HG03060 (cell line): Measurements from ENCODE around the gene TBR1.

Source experiments
- ATAC-seq: cut with Tn5 transposase; IDR thresholded peaks from one replicate; pipeline ENCODE4 v1.9.1; 2021; ENCODE audit warnings: low read depth, moderate number of reproducible peaks; ENCODE audit not compliant: unreplicated experiment

TBR1 gene

DNA sequence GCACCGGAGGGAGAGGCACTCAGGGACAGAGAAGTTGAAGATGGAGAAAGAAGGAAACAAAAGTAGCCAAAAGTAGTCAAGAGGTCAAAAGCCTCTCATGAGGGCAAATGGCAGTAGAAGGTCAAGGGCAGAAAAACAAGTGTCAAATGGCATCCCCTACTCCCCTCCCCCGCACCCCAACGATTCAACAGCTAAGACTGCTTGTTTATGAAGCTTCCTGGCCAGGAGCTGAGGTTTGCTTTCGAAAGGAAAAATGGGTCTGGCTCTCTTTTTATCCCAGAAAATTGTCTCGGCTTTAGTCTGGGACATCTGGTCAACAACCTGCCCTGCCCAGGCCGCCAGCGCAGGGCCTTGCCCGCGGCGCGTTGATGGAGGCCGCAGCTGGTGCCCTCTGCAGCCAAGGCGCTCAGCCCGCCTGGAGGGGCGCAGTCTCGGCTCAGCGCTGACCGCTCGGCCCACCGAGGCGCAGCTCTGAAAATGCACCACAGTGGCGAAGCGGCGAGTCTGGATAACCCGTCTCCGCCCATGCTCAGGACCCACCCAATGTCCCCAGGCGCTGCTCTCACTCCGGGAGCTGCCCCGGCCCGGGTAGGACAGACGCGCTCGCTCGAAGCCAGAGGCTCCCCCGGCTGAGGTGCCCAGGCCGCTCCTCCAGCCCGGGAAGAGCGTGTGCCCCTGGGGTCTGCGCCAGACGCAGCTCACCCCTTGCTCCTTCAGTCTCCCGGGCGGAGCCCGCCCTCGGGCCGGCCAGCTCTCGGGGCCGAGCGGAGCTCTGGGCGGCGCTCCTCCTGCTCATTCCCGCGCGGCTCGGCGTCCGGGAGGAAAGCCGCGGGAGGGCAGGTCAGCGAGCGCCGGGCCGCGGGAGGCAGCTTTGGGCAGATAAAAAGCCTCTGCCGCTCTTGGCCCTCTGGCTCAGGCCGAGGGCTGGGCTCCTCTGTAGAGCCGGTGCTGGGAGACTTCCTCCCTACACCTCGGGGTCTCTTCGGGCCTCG is 1.8 kb upstream of the TBR1 start:
- no peak for ATAC-seq

DNA sequence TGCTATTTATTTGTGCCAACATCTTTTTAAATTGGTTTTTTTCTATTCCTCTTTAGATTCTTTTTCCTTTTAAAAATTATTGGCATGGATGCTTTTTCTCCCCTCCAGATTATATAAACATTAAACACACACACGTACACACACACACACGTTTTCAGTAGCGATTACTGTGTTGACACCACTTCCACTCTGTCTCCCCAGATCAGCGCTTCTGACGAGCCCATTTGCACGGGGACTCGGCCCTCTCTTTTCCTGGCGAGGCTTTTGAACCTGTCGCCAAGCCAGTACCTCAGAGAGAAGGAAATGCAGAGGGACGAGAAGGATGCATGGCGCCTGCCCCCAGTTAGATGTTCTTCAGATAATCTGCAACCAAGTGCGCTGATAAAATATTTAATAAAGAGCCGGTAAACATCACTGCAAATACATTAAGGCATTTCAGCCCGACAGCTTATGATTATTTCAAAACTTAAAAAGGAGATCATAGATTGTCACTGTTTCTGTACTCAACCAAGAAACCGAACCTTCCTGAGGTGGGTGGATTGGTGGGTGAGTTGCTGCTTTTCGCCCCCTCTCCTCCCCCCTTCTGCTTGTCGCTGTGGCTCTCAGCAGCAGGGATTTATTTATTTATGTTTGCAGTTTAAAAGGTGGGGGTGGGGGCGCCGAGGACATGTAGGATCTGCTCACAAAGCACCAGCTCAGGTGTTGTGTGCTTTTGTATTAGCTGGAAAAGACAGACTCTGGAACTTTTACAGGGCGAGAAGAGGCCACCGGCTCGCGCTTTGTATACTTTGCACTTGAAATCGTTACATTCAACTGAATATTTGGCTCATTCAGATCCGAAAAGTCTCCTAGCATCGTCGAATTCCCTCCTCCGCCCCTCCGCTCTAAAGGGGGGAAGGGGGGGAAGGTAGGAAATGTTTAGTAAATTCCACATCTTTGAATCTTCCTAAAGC is 787 bp upstream of the TBR1 start:
- no peak for ATAC-seq

DNA sequence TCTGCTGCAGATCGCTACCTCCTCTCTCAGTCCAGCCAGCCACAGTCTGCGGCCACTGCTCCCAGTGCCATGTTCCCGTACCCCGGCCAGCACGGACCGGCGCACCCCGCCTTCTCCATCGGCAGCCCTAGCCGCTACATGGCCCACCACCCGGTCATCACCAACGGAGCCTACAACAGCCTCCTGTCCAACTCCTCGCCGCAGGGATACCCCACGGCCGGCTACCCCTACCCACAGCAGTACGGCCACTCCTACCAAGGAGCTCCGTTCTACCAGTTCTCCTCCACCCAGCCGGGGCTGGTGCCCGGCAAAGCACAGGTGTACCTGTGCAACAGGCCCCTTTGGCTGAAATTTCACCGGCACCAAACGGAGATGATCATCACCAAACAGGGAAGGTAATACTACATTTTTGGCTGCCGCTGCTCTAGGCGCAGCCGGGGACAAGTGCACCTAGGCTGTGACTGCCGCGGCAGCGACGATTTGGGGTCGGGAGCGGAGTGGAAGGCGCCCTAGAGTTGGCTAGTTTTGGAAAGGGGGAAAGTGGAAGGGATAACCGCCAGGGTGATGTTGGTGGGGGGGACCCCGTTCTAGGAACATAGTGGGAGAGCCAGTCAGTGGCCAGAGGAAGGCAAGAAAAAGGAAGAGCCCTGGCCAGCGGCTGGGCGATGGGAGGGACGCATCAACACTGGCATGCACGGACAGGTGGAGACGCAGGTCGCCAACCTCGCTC is 776 bp downstream of the TBR1 start:
- no peak for ATAC-seq

DNA sequence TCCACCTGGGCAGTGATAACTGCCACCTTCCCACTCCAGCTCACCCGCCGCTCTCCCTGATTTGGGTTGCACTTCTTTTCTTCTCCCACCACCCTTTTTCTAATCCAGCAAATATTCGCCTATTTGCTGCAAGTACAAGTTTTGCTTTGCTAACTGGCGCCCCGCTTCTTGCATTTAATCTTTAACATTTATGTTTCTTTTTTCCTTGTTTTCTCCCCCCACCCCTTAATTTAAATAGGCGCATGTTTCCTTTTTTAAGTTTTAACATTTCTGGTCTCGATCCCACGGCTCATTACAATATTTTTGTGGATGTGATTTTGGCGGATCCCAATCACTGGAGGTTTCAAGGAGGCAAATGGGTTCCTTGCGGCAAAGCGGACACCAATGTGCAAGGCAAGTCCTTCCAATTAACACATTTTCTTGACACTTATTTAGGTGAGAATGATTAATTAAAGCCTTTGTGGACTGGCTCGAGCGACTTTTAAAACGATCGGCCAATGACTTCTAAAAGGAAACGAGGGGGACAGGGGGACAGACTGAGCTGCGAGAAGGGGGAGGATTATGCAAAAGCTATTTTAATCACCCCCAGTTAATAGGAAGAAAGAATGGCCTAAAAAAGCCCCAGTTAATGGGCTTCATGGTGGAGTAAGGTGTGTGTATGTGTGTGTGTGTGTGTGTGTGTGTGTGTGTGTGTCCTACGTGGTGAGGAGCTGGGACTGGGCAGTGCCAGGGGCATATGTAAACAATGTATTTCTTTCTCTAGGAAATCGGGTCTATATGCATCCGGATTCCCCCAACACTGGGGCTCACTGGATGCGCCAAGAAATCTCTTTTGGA is 1.6 kb downstream of the TBR1 start:
- no peak for ATAC-seq

DNA sequence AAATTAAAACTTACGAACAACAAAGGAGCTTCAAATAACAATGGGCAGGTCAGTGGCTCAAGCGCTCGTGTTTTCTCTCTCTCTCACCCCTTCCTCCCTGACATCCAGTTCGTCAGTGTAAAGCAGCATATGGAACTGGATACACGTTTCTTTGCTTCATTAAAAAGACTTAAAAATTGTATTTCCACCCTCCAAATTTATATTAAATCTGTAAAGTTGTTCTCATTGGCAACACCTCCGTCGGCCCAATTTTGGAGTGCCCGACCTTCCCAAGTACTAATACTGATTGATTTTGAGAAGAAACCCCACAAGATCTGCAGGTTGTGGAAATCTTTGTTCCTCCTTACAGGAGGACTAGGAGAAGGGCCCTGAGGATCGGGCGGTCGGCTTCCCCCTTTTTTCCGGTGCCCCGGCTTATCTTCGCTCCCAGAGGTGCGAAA is 2.2 kb downstream of the TBR1 start:
- ATAC-seq, result no peak

DNA sequence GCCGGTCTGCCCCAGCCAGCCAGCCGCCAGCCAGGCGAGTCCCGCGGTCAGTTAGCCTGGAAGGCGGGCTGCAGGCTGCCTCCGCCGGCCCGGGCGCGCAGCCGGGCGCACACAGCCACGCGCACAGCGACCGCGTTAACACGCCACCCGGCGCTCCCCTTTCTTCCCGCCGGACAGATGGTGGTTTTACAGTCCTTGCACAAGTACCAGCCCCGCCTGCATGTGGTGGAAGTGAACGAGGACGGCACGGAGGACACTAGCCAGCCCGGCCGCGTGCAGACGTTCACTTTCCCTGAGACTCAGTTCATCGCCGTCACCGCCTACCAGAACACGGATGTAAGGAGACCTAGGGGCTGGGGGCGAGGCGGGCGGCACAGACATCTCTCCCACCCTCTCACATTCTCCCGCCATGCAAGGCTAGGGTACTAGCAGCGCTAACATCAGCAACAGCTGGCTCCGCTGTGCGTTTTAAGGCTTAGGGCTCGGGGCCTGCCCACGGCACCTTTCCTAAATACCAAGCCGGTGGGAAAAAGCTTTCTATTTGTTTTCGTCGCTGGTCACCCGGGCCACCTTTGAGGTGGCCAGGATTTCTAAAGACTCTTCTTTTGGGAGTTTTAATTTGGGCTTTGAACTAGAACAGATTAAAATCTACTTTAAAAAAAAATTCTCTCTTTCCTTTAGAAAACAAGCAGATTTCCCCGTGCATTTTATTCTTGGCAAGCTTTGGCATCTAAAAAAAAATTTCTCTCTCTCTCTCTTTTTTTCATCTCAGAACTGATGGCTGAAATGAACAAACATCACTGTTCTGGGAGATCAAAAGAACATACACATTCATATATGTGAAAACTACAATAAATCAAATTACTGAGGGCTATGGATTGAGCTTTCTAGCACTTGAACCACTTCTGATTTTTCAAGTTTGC is 2.9 kb downstream of the TBR1 start:
- ATAC-seq, result no peak

DNA sequence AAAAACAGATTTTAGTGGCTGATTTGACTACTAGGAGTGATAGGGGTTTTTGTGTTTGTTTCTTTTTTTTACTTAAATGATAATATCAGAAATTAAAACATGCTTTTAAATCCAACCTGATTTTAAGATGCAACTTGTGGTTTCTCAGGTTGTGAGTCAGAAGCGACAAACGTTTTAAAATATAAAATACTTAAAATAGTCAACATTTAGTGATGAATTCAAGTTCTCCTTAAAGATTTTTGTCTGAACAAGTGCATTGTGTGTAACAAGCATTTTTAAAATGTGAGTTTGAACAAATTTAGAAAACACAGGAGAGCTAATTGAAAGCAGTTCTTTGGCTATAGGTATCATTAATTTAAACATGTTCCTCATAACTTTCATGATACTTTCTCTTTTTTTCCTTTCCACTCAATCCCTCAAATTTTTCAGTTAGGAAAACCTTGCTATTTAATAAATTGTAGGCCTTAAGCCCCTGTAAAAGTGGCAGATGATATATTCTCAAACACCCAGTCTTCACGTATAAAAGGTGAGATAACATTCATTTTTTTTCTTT is 3.6 kb downstream of the TBR1 start:
- no peak for ATAC-seq

DNA sequence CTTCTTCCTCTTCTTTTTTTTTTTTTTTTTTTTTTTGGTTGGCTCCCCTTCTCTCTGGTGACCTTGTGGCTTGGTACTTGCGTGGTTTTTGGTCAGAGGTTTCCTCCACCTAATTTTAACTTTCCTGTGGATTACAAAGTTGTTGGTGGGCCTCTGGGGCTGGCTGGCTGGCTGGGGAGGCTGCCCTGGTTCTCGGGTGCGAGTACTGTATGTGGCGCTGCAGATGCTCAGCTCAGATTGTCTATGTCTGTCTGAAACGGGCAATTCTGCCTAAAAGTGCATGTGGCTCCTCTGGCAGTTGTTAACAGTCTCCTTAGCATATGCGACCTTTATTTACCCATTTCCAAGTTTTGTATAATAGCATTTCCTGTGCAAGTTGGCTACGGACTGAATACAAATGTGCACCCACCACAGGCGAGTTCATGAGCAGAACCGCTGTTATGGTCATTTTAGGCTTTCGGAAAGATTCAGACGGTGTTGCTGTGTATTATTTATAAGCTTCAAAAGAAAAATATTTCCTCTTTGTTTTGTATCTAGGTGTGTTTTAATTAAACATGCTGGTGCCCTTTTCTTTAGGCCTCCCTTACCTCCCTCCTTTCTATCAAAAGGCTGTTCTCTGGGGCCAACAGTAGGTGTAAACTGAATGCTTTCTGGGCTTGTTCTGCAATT is 4.4 kb downstream of the TBR1 start:
- no peak for ATAC-seq

DNA sequence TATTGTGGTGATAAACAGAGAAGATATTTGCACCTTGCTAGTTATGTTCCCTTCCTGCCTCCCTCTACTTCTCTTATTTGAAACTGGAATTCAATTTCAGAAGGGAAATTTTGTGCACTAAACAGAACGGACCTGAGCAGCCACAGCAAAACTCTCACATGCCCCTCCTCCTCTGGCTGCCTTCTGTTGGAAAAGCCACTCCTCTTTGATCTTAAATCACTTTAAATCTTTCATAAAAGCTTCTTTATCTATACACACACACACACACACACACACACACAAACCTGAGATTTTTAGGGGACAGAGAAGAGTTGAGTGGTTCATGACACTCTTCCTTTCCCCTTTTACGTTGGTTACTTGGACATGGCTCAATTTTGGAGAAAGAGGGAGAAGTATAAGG is 5.6 kb downstream of the TBR1 start:
- ATAC-seq, result no peak

DNA sequence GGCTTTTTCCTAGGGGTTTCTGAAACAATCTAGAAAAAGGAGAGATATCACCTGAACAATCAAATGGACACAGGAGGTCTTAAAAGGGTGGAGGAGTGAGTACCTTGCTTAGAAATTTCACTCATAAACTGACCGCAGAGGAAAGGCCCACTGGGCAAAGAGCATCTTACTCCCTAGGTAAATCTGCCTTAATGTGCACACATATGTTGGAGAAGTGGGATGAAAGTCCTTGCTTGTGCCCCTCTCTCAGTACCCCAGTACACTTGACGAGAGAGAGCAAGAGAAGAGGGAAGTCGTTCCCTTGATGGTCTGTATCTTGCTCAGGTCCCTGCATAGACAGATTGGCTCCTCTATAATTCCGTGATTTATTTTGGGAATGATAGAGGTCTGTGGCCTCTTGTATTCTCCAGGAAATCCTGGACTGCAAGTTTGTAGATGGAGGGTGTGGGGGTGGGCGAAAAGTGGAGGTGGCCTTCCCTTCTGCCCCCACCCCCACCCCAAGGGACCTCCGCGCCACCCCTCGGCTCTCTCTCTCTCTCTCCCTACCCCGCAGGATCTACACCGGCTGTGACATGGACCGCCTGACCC is 6.8 kb downstream of the TBR1 start:
- ATAC-seq, result no peak

DNA sequence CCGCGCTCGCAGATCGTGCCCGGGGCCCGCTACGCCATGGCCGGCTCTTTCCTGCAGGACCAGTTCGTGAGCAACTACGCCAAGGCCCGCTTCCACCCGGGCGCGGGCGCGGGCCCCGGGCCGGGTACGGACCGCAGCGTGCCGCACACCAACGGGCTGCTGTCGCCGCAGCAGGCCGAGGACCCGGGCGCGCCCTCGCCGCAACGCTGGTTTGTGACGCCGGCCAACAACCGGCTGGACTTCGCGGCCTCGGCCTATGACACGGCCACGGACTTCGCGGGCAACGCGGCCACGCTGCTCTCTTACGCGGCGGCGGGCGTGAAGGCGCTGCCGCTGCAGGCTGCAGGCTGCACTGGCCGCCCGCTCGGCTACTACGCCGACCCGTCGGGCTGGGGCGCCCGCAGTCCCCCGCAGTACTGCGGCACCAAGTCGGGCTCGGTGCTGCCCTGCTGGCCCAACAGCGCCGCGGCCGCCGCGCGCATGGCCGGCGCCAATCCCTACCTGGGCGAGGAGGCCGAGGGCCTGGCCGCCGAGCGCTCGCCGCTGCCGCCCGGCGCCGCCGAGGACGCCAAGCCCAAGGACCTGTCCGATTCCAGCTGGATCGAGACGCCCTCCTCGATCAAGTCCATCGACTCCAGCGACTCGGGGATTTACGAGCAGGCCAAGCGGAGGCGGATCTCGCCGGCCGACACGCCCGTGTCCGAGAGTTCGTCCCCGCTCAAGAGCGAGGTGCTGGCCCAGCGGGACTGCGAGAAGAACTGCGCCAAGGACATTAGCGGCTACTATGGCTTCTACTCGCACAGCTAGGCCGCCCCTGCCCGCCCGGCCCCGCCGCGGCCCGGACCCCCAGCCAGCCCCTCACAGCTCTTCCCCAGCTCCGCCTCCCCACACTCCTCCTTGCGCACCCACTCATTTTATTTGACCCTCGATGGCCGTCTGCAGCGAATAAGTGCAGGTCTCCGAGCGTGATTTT is 7.6 kb downstream of the TBR1 start:
- ATAC-seq, result no peak

DNA sequence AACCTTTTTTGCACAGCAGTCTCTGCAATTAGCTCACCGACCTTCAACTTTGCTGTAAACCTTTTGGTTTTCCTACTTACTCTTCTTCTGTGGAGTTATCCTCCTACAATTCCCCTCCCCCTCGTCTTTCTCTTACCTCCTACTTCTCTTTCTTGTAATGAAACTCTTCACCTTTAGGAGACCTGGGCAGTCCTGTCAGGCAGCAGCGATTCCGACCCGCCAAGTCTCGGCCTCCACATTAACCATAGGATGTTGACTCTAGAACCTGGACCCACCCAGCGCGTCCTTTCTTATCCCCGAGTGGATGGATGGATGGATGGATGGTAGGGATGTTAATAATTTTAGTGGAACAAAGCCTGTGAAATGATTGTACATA is 8.3 kb downstream of the TBR1 start:
- no peak for ATAC-seq

DNA sequence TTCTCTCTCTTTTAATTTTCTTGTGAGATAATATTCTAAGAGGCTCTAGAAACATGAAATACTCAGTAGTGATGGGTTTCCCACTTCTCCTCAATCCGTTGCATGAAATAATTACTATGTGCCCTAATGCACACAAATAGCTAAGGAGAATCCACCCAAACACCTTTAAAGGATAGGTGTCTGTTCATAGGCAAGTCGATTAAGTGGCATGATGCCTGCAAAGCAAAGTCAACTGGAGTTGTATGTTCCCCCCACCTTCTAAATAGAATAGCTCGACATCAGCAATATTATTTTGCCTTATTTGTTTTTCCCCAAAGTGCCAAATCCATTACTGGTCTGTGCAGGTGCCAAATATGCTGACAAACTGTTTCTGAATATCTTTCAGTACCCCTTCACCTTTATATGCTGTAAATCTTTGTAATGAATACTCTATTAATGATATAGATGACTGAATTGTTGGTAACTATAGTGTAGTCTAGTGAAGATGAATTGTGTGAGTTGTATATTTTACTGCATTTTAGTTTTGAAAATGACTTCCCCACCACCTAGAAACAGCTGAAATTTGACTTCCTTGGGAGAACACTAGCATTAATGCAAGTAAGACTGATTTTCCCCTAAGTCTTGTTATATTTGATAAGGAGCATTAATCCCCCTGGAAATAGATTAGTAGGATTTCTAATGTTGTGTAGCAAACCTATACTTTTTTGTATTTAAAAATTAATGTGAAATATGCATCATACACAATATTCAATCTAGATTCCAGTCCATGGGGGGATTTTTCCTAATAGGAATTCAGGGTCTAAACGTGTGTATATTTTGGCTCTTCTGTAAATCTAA is 9.0 kb downstream of the TBR1 start:
- ATAC-seq, result no peak

DNA sequence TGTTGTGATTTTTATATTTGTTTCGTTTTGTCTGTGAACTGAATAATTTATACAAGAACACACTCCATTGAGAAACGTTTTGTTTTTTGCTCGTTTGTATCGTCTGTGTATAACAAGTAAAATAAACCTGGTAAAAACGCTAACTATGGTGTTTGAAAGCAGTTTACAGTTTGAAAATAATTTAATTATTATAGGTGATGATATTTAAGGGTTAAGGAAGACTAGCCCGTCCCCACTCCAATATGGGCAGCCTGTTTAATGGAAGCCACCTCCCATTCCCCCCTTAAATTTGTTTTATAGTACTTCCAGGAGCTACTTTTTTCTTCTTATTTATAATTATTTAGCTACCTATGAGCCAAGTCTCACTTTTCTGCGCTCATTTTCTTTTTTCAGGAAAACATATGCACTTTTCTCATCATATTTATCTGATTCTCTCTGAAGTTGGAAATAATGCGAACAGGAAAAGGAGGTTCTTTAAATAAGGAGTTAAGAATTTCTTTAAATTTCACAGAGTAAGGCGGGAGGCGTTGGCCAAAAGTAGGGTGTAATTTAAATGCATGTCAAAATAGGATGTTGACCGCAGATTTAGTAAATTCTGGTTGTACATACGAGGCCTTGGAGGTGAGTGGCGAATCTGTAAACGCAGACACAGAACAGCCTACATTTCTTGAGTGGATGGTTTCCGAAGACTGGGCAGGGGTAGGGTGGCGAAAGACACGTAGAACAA is 9.8 kb downstream of the TBR1 start:
- no peak for ATAC-seq

DNA sequence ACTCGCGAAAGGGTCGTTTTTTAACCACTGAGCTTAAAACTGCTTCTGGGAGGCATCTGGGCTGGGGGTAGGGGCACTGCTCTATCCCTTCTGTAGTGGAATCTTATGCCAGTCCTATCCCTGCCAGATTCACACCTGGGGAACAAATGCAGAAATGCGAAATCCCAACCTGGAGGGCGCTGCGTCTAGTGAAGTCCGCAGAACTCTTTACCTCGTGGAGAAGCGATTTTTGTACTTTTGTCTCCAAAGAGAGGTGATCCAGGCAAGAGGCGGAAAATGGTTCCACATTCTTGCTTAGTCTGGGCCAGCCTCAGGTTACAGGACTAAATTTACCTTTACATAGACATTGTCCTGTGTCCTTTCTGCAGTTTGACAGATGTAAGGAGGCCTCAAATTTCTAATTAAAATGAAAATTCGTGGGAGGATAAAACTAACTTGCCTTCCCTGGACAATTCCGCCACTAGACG is 10.4 kb downstream of the TBR1 start:
- no peak for ATAC-seq
